HG03039 (cell line): ENCODE data around the gene CHN2.

Experiments used
- ATAC-seq: cut with Tn5 transposase; IDR thresholded peaks from one replicate; pipeline ENCODE4 v1.9.1; 2021; ENCODE audit warnings: mild to moderate bottlenecking, moderate library complexity; ENCODE audit not compliant: unreplicated experiment

Gene CHN2

DNA sequence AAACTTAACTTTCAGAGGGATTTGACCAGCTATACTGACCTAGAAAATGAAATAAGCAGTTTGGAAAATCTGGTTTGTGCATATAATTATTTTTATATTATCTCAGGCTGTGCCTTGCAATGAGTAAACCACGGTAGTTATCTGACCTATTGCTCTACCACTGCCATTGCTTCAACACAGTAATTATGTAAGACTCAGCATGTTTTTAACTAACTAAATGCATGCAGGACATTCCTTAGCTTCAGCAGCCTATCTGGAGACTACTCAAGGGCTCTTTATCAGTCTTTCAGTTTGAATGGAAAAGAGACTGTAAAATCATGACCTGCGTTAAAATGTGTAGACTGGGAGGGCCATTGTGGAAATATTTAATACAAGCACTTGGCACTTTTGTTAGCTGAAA is 22.5 kb downstream of the CHN2 start:
- ATAC-seq: no peak

DNA sequence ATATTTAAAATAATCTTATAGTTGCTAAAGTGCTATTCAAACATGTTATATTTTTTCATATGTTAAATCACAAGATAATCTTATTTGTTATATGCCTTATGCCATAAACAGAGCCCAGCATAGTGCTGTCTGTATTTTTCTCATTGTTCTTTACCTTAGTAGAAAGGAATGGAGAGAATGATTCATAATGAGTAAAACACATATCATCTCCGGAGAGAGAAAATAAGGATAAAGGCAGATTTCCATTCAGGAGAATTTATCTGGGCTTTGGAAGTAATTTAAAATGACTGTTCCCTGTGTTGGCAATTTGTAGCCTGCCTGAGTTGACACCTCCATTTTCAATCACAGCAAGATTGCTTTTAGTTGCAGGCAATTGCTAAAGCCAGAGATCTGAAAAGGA is 30.2 kb downstream of the CHN2 start:
- no peak for ATAC-seq

DNA sequence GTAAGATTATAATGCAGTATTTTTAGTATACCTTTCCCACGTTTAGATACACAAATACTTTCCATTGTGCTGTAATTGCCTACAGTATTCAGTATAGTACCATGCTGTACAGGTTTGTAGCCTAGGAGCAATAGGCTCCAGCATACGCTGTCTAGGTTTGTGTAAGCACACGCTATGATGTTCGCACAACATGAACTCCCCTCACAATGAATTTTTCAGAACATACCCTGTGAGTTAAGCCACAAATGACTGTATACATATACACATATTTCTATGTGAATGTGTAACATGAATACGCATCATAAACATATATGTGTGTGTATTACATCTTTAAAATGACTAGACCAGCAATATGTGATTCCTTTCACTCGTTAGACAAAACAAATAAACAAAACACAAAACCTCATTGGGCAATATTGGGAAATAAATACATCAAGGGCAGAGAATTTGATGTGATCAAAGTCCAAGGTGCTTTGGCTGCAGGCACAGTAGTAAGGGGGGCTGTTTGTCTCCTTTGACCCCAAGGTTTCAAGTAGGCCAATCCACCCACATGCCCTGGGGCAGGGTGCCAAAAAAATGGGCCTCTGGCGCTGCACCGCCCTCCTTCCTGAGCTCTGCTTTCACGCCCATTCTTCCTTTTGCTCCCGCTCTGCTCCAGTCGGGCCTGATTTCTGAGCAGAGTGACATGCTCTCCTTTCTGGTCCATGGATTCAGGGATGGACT is 33.9 kb downstream of the CHN2 start:
- ATAC-seq: no peak

DNA sequence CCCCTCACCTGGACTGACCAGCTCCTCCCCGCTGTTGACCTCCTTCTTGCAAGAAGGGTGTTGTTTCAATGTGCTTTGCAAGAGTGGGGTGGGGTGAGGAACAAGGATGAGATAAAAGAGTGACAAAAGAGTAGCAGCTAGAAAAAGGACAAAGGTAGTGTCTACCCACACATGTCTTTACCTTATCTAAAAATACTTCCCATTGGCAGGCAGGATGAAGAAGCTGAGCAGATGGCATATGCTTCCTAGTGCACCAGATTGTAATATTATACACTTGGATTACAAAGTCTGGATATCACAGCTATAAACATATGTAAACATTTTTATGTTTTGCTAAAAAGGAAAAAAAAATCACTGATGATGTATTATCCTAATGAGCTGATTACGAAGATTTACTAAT is 34.5 kb downstream of the CHN2 start:
- no peak for ATAC-seq

DNA sequence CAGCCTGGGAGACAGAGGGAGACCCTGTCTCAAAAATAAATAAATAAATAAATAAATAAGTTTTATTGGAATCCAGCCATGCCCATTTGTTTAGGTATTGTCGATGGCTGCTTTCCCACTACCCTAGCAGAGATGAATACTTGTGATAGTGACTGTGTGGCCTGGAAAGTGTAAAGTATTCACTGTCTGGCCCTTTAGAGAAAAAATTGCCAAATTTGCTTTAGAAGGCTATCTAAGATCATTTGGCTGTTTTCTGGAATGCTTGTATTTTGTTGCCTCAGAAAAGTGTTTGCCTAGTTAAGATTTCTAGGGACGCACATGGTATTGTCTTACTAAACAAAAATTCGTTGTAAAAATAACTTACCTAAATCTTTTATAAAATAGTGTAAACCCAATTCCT is 35.4 kb downstream of the CHN2 start:
- ATAC-seq: no peak

DNA sequence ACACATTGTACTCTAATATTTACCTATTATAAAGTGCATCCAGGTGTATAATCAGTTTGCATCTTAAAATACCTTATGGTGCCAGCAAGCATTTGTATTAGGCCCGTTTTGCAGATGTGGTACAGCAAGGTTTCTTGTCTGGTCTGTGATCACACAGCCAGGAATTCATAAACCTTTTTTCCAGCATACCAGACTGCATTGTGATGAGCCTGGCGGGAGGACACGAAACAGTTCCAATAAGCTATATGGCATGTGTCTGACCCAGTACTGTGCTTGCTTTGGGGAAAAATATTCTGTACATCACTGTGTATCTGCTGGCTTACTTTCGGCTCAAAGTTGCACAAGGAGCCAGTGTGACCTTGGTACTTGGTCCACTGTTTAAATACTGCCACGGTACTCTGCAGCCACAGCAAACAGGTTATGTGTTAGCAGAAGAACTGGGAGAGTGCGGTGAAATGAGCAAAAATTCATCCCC is 36.3 kb downstream of the CHN2 start:
- ATAC-seq: no peak

DNA sequence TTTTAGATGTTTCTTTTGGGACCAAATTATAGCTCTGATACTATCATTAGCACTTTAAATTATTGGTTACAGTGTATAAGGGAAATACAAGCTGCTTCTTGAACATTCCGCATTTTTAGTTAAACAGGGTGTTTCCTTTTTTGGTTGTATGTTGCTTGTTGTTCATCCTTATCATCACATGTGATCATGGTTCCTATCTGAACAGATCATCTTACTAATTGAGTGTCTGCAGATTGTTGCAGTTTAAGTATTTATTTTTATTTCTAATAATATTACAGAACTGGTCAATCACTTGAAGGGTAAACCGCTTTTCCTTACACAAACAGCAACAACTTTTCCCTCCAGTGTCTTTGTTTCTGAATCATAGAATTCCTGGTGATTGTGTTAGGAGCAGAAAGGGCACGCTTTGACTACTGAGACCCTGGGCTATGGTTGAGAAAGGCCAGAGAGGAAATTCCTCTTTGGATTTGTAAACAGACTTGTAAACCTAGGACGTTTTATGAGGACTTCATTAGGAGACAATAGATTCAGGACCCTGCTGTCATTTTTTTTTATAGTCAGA is 37.2 kb downstream of the CHN2 start:
- ATAC-seq: no peak

DNA sequence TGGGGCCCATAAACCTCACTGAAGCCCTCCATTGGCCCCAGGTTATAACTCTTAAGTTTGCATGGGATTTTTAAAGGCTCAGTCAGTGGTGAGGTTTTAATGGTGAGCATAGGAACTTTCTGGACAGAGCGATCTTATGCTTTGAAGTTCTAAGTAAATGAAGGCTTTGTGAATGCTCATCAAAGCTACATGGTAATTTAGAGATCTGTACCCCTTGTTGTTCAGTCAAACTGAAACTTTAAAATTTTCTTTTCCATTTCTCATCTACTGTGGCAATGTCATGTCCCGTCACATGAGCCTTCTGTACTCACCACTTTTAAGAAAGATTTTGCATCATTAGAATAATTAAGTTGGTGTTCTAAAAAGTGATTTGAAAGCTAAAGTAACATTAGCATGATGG is 39.9 kb downstream of the CHN2 start:
- ATAC-seq: no peak

DNA sequence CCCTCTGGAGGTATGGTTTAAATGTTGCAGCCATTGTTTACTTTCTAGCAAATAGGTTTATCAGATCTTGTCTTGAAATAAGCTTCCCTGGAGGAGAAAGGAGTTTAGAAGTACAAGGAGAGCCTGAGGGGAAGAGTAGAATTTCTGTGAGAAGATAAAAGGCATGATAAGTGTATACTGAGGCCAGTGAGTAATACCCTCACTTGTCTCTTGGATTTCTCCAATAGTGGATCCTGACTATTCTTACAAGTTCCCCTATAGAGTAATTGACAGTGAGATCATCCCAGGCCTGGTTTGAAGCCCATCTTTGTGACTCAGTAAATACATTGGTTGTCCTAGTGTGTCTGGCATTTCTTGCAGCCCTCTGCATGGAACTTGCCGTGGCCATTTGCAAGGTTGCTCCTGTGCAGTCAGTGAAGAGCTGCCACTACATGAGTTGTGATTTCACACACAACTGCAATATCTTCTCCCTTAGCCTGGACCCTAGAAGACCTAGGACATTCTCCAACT is 41.6 kb downstream of the CHN2 start:
- ATAC-seq: no peak

DNA sequence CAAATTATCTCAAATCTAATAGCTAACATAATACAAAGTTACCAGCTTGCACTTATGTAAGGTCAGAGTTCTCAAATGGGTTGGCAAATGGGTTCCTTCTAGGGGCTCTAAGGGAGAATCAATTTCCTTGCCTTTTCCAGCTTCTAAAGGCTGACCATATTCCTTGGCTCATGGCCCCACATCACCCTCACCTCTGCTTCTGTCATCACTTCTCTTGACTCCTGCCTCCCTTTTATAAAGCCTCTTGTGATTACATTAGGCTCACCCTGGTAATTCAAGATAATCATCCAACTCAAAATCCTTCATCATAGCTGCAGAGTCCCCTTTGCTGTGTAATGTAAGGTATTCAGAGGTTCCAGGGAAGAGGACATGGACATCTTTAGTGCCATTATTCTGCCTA is 42.1 kb downstream of the CHN2 start:
- ATAC-seq: no peak

DNA sequence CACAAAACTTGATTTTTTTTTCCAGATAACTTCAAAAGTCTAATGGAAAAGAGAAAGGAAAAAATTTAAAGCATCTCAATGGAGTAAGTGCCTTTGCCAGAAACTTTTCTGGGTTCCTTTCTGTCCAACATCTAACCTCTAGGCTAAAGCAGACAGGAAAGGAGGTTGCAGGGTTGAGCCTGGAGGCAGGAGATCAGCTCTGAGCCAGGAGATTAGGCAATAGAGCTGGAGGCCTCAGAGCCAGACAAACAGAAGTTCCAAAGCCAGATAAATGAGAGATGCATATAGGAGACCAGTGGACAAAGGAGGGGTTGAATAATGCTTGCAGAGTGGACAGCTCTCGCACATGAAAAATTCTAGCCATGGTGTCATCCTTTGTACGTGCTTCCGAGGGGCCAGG is 42.9 kb downstream of the CHN2 start:
- no peak for ATAC-seq

DNA sequence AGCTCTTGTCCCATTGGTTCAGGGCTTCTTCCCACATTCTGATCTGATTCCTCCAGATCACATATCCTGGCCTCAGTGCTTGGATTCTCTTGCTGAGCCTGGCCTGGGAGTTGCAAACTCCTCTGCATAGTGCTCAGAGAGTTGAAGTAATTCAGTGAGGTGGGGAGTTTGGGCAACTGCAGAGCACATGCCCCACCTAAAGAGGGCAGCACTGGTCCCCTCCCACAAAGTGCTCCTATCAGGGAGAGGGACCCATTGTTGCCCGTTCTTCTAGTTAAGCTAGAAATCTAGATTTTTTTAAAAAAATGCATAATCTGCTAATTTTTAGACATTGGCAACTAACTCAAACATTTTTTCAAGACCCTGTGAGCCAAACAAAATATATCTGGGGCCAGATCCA is 45.1 kb downstream of the CHN2 start:
- no peak for ATAC-seq

DNA sequence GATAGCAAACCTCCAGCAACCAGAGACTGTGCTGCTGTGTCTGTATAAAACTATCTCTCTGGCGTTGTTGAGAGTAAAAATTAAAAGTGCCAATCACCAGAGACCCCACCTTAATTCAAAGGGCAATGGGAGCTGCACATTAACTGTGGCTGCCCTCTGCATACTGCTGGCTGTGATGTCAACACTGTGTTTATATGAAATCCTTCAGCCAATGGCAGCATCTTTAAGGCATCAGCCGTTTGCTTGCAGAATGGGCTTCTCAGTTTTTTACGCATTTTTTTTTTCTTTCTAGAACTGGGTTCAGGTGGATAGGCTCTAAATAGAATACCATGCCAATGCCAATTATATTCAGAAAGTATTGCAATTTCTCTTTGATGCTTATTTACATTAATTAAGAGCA is 47.7 kb downstream of the CHN2 start:
- ATAC-seq: no peak

DNA sequence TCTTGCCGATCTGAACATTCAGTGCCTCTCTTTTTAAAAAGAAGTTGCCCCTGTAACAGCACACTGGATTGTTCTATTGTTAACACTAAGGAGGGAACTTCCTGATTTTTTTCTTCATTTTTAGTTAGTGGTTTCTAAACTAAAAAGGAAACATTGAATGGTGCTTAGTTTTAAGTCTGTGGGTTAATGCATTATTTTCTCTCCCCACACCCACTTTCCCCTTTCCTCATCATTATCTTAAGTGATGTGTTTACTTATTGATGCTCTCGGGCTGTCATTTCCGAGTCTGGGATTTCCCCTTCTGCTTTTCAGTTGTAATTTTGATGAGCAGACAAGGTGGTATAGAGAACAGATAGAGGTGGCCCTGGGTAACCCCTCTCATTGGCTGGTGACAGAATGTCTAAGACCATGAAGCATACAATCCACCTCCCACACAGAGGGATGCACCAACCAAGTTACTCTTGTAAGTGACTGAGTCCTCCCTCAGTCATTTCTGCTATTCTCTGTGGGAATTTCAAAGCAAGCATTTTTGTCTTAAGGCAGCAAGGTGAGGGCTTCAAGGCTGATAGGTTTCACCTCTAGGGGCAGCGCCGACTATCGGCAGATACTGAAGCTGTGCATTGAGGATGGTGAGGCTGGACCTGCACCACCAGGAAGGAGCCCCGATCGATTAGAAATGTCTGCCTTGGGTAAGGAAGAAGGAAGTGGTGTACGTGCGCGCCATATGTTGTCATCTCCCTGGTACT is 49.5 kb downstream of the CHN2 start:
- no peak for ATAC-seq

DNA sequence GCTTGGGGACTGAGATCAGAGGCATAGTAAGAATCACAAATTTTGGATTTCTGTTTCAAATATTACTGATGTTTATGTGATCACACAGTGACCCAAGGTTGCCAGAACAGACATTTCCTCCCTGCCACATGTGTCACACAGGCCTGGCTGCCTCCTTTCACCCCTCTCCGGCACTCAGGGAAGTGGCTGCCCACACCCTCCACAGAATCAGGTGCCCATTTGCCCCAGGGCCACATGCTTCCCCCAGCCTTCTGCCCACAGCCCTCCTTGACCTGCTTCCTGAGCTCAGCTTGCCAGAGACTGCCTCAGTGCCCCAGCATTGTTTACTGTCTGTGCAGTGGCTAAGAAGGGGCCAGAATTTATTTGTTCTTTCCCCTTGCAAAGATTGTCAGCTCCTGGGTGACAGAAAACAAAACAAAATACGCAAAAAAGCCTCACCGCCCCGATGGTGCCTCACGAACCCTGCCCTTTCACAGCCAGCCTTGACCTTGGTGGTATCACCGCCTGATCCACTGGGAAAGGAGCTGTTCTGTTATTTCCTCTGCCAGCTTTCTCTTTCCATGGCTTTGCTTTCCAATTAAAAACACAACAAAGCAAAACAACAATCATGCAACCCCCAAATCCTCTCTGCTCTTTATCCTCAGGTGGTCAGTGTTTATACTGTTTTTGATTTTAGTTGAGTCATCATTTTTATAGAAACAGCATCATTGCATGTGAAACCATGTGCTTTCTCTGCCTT is 52.8 kb downstream of the CHN2 start:
- ATAC-seq: no peak

DNA sequence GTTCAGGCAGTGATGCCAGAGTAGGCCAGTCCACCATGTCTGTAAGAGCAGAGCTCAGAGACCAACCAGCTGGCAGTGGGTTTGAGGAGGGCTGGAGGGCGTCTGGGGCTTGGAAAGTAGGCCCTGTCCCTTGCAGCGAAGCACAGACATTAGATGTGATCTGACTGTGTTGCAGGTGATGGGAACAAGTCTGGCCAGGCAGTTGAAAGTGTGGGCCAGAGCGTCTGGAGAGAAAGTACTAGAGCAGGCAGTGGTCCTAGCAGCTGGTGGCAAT is 53.3 kb downstream of the CHN2 start:
- ATAC-seq: no peak

DNA sequence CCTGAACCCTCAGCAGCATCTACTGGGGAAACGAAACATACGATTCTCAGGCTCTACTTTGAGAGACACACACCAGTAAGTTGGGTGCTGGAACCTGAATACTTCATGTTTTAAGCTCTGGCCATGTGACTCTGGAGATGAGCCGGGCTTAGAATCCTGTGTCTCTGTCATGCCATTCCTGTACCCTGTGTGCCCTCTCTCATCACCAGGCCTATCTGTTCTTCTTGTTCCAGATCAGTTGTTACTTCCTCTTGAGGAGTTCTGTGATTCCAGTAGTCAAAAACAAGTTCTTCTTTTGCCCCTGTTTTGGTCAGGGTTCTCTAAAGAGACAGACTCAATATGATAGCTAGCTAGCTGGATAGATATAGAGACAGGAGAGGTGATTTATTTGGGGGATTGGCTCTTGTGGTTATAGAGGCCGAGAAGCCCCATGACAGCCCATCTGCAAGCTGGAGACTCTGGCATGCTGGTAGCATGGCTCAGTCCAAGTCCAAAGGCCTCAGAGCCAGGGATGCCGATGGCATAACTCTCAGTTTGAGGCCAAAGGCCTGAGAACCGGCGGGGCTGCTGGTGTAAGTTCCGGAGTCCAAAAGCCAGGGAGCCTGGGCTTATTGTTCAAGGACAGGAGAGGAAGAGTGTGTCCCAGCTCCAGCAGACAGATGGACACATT is 54.3 kb downstream of the CHN2 start:
- ATAC-seq: no peak

DNA sequence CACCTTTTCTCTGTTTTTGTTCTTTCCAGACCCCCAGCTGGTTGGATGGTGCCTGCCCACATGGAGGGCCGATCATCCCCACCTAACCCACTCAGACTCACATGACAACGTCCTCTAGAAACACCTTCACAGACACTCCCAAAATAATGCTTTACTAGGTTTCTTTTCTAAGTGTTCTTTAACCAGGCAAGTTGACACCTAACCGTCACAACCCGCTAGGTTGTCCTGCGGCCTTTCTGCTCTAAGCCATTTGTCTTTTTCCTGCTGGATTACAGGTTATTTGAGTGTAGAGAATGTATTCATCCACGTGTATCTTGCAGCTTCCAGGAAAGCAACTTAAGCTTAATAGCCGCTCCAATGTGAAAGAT is 54.8 kb downstream of the CHN2 start:
- no peak for ATAC-seq

DNA sequence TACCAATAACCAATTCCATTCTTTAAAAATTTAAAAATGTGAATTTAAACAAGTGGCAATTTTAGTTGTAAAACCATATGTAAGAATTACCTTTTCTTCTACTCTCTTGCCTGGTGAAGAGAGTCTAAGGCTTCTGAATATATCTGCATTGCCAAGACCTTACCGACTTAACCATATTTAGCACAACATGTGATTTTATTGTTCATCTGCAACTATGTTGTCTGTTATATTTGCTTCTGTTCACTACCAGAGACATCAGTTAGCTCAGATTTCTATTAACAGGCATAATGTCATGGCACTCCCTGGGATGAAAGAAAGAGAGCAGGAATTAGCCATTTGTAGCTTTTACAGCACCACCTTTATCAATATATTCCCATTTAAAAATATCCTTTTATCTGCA is 55.3 kb downstream of the CHN2 start:
- ATAC-seq: no peak

DNA sequence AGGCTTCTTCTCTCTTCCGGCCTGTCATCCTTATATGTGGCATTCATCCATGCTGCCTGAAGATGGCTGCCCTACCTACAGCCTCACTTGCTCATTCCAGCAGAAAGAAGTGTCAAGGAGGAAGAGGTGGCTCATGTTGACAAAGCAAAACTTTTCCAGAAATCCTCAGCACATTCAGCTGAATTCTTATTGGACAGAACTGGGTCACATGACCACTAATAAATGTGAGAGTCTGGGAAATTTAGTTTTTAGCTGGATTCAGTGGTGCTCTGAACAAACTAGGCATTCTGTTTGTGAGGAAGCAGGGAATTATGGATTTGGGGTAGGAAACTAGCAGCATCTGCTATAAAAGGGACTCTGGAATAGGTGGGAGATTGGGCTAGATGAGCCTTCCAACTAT is 58.6 kb downstream of the CHN2 start:
- ATAC-seq: no peak

DNA sequence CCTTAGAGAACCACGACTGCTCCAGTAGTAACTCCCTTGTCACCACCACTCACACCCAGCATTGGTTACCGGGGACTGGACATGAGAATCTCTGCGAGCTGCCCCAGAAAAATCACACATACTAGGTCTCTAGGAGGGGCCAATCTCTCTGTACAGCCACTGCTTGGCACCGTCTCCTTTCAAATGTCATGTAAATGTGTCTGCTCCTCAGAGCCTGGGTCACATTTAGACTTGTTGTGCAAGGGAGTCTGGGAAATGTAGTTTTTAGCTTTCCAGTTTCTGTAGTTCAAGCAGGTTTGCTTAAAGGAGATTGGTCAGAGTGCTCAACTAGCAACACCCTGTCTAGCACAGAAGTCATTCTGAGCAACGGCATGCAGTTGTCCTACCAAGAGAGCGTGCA is 60.0 kb downstream of the CHN2 start:
- ATAC-seq: no peak
